K562 (cell line): ENCODE results near the gene CRABP2. TPM values are rescaled to one million over a fixed set of nuclear protein-coding genes. Genes with fewer than 3 reads are reported as not detected.

ENCODE experiments used
- CSDE1 ChIP-seq, 2 experiments: fragments of 450-650 bp; IDR thresholded peaks; 2 replicates each; pipeline ENCODE4 v1.6.1; 2016; ENCODE audit warnings: mild to moderate bottlenecking in 1 of 2
- DNMT1 ChIP-seq: fragments of 450-650 bp; IDR thresholded peaks from 2 replicates; pipeline ENCODE4 v1.6.1; 2016; ENCODE audit warnings: antibody characterized with exemption, mild to moderate bottlenecking
- FOSL1 ChIP-seq: fragments of 200-800 bp; sonication (Bioruptor generic); conservative IDR thresholded peaks from 2 replicates; pipeline ENCODE4 v1.6.1; 2016; ENCODE audit warnings: missing genetic modification characterization, missing compliant biosample characterization
- GABPA ChIP-seq: fragments of 200-800 bp; sonication (Bioruptor generic); conservative IDR thresholded peaks from 2 replicates; pipeline ENCODE4 v1.6.1; 2016; ENCODE audit warnings: low read depth, missing genetic modification characterization, missing compliant biosample characterization
- MEF2D ChIP-seq: conservative IDR thresholded peaks from 2 replicates; pipeline ENCODE4 v1.6.1; 2016; ENCODE audit warnings: low read depth, missing genetic modification characterization, missing compliant biosample characterization
- NFYB ChIP-seq: IDR thresholded peaks from 2 replicates; pipeline ENCODE4 v1.6.1; 2011; ENCODE audit warnings: mild to moderate bottlenecking, moderate library complexity; ENCODE audit not compliant: insufficient read length; ENCODE audit errors: extremely low read depth
- NR2C1 ChIP-seq, 2 experiments: fragments of 450-650 bp; IDR thresholded peaks; 2 replicates each; pipeline ENCODE4 v1.6.1; 2017; ENCODE audit warnings: mild to moderate bottlenecking in 2 of 2, antibody characterized with exemption in 1 of 2, inconsistent platforms in 1 of 2, missing compliant biosample characterization in 1 of 2, missing genetic modification characterization in 1 of 2
- PHF8 ChIP-seq: fragments of 200-600 bp; sonication (generic); IDR thresholded peaks from 2 replicates; pipeline ENCODE4 v1.6.1; 2012; ENCODE audit warnings: mixed run types, mild to moderate bottlenecking, inconsistent platforms, low read length, moderate library complexity, borderline replicate concordance
- SIN3A ChIP-seq, 2 experiments: fragments of 150-350 bp in 1 of 2; IDR thresholded peaks; 2 replicates each; pipeline ENCODE4 v1.6.1; 2011 to 2016; ENCODE audit warnings: borderline replicate concordance in 2 of 2, low read depth in 2 of 2, low read length in 2 of 2, mild to moderate bottlenecking in 2 of 2, moderate library complexity in 2 of 2; ENCODE audit not compliant: control insufficient read depth in 1 of 2
- SNRNP70 ChIP-seq: fragments of 200-400 bp; formaldehyde crosslinking; optimal IDR thresholded peaks from 2 replicates; pipeline ENCODE3; 2017; ENCODE audit warnings: low read depth, low read length
- TRIM28 ChIP-seq: fragments of 450-650 bp; IDR thresholded peaks from 2 replicates; pipeline ENCODE4 v1.6.1; 2017
- ZNF778 ChIP-seq: fragments of 450-650 bp; formaldehyde crosslinking; IDR thresholded peaks from 2 replicates; pipeline ENCODE4 v1.4.0; 2020; ENCODE audit warnings: mild to moderate bottlenecking, moderate library complexity
- polyA plus RNA-seq, 8 experiments: library from polyadenylated mRNA; depleted of rRNA in 4 of 8; stranded (reverse) in 5 of 8; unstranded in 3 of 8; fragments of >200 nt; fragmentation: Nextera tagmentation in 2 of 8; fragmentation: Illumina TruSeq in 1 of 8; extraction: Ambion mirVana in 2 of 8; extraction: Trizol in 1 of 8; gene quantifications; 2 replicates each; pipeline versions ENCODE4 v1.2.1 to v1.2.3, GENCODE V29; 2011 to 2014; ENCODE audit warnings: inconsistent platforms in 1 of 8, missing spikeins in 1 of 8
- total RNA-seq, 7 experiments: library from RNA; depleted of rRNA in 6 of 7; stranded (reverse); fragments of >200 nt in 6 of 7; fragmentation: Illumina TruSeq in 2 of 7; extraction: Trizol in 2 of 7; gene quantifications; 2 replicates each; pipeline versions ENCODE4 v1.2.1 to v1.2.3, GENCODE V29; 2011 to 2021; ENCODE audit warnings: low replicate concordance in 1 of 7
- TF ChIP-seq, protein P1 (sequence below): sonication (generic); formaldehyde crosslinking; IDR thresholded peaks from 2 replicates; pipeline ENCODE4 v1.8.1; 2023; ENCODE audit warnings: mild to moderate bottlenecking, missing genetic modification reagents, moderate library complexity
- TF ChIP-seq, protein P2 (sequence below), 3 experiments: fragments of 200-800 bp in 1 of 3; fragments of 250-450 bp in 1 of 3; fragments of 450-650 bp in 1 of 3; sonication (Bioruptor Pico) in 1 of 3; sonication (Bioruptor generic) in 1 of 3; formaldehyde crosslinking in 1 of 3; IDR thresholded peaks; 2 replicates each; pipeline versions ENCODE4 v1.6.1 to v1.8.0; 2016 to 2022; ENCODE audit warnings: mild to moderate bottlenecking in 2 of 3, missing genetic modification characterization in 2 of 3, missing compliant biosample characterization in 1 of 3, moderate library complexity in 1 of 3
- TF ChIP-seq, protein P3 (sequence below): sonication (generic); formaldehyde crosslinking; IDR thresholded peaks from 2 replicates; pipeline ENCODE4 v1.5.0; 2020; ENCODE audit warnings: missing genetic modification reagents
- TF ChIP-seq, protein P4 (sequence below): IDR thresholded peaks from 2 replicates; pipeline ENCODE4 v1.6.1; 2011; ENCODE audit not compliant: insufficient read length; ENCODE audit errors: extremely low read depth
- TF ChIP-seq, protein P5 (sequence below): fragments of 250-450 bp; sonication (Bioruptor Pico); IDR thresholded peaks from 2 replicates; pipeline ENCODE4 v1.5.0; 2020; ENCODE audit warnings: mild to moderate bottlenecking, borderline replicate concordance

CRABP2 gene
- total and polyA plus RNA-seq, 9 of the 15 experiments (the other 6 are each of a cell fraction or from before 2014, with no cell fraction given), result 0.30 to 2.5 (median 0.82) TPM

- TF ChIP-seq CSDE1 (IDR thresholded peaks at IDR 0.05) (no peak), GABPA (peak; percentile 80), NFYB (no peak), PHF8 (0 out of 2 replicates have a peak, but pooled peaks have one; percentile 12), NR2C1 (IDR thresholded peaks at IDR 0.05) (peak; percentile 86), NR2C1 (tag; IDR thresholded peaks at IDR 0.05) (peak; percentile 88), TRIM28 (0 out of 2 replicates have a peak, but pooled peaks have one; percentile 12), DNMT1 (no peak), ZNF778 (CRISPR knock-in tag) (no peak), MEF2D (tag) (0 out of 2 replicates have a peak, but pooled peaks have one; percentile 27), FOSL1 (no peak), SIN3A (IDR thresholded peaks at IDR 0.05; ENCODE audit: borderline replicate concordance in 2 of 2, control insufficient read depth in 1 of 2, low read depth in 2 of 2, low read length in 2 of 2) (peak in 1 of 2 experiments; percentile 45; a peak in 1 of 4 replicates), SNRNP70 (no peak)
- TF ChIP-seq, protein P1, sequence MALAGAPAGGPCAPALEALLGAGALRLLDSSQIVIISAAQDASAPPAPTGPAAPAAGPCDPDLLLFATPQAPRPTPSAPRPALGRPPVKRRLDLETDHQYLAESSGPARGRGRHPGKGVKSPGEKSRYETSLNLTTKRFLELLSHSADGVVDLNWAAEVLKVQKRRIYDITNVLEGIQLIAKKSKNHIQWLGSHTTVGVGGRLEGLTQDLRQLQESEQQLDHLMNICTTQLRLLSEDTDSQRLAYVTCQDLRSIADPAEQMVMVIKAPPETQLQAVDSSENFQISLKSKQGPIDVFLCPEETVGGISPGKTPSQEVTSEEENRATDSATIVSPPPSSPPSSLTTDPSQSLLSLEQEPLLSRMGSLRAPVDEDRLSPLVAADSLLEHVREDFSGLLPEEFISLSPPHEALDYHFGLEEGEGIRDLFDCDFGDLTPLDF, result no peak
- TF ChIP-seq, protein P2, sequence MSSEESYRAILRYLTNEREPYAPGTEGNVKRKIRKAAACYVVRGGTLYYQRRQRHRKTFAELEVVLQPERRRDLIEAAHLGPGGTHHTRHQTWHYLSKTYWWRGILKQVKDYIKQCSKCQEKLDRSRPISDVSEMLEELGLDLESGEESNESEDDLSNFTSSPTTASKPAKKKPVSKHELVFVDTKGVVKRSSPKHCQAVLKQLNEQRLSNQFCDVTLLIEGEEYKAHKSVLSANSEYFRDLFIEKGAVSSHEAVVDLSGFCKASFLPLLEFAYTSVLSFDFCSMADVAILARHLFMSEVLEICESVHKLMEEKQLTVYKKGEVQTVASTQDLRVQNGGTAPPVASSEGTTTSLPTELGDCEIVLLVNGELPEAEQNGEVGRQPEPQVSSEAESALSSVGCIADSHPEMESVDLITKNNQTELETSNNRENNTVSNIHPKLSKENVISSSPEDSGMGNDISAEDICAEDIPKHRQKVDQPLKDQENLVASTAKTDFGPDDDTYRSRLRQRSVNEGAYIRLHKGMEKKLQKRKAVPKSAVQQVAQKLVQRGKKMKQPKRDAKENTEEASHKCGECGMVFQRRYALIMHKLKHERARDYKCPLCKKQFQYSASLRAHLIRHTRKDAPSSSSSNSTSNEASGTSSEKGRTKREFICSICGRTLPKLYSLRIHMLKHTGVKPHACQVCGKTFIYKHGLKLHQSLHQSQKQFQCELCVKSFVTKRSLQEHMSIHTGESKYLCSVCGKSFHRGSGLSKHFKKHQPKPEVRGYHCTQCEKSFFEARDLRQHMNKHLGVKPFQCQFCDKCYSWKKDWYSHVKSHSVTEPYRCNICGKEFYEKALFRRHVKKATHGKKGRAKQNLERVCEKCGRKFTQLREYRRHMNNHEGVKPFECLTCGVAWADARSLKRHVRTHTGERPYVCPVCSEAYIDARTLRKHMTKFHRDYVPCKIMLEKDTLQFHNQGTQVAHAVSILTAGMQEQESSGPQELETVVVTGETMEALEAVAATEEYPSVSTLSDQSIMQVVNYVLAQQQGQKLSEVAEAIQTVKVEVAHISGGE (CRISPR knock-in tag; IDR thresholded peaks at IDR 0.05), result peak in 1 of 3 experiments; percentile 40; a peak in 1 of 6 replicates
- TF ChIP-seq, protein P3, sequence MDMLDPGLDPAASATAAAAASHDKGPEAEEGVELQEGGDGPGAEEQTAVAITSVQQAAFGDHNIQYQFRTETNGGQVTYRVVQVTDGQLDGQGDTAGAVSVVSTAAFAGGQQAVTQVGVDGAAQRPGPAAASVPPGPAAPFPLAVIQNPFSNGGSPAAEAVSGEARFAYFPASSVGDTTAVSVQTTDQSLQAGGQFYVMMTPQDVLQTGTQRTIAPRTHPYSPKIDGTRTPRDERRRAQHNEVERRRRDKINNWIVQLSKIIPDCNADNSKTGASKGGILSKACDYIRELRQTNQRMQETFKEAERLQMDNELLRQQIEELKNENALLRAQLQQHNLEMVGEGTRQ (CRISPR knock-in tag), result peak; percentile 73
- TF ChIP-seq, protein P4, sequence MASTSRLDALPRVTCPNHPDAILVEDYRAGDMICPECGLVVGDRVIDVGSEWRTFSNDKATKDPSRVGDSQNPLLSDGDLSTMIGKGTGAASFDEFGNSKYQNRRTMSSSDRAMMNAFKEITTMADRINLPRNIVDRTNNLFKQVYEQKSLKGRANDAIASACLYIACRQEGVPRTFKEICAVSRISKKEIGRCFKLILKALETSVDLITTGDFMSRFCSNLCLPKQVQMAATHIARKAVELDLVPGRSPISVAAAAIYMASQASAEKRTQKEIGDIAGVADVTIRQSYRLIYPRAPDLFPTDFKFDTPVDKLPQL, result no peak
- TF ChIP-seq, protein P5, sequence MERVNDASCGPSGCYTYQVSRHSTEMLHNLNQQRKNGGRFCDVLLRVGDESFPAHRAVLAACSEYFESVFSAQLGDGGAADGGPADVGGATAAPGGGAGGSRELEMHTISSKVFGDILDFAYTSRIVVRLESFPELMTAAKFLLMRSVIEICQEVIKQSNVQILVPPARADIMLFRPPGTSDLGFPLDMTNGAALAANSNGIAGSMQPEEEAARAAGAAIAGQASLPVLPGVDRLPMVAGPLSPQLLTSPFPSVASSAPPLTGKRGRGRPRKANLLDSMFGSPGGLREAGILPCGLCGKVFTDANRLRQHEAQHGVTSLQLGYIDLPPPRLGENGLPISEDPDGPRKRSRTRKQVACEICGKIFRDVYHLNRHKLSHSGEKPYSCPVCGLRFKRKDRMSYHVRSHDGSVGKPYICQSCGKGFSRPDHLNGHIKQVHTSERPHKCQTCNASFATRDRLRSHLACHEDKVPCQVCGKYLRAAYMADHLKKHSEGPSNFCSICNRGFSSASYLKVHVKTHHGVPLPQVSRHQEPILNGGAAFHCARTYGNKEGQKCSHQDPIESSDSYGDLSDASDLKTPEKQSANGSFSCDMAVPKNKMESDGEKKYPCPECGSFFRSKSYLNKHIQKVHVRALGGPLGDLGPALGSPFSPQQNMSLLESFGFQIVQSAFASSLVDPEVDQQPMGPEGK (CRISPR knock-in tag), result no peak
Measured at GRCh38 chr1:156748670-156749418, 43.5 kb upstream of the CRABP2 start (continued).
